Measurements from ENCODE around the gene ALPK3. TPM values are rescaled to one million over a fixed set of nuclear protein-coding genes. Genes with fewer than 3 reads are reported as not detected.

ALPK3 gene
- total RNA-seq, 1 experiment from 2014 or later, result 2.0 TPM

GRCh38 chr15:84911879-84912660 is 94.9 kb downstream of the ALPK3 start:
- TF ChIP-seq REST (IDR thresholded peaks at IDR 0.05; ENCODE audit: low read depth) (no peak), POLR2AphosphoS5 (IDR thresholded peaks at IDR 0.05; ENCODE audit: low read depth, low read length) (peak; percentile 59), TCF7L2 (IDR thresholded peaks at IDR 0.05; ENCODE audit: borderline replicate concordance, extremely low read depth, insufficient read depth, insufficient read length) (no peak), CBX3 (IDR thresholded peaks at IDR 0.05; ENCODE audit: low read depth) (no peak), ATF3 (IDR thresholded peaks at IDR 0.05) (no peak), EZH2phosphoT487 (IDR thresholded peaks at IDR 0.05; ENCODE audit: borderline replicate concordance) (no peak), EZH2 (IDR thresholded peaks at IDR 0.05) (no peak), CEBPB (IDR thresholded peaks at IDR 0.05; ENCODE audit: low read depth) (no peak), JUND (IDR thresholded peaks at IDR 0.05) (no peak)
- intact Hi-C loops (cut with micrococcal nuclease), result no loop called here
- peak; percentile 43 for ATAC-seq
- ChIA-PET POLR2A (interaction anchor here (0.6 to 1.5 kb wide), 4 partner anchors 12 to 179 kb away, joined by 3 to 4 read pairs (median 3); no protein-coding TSS in a partner anchor), CTCF (interaction anchor here (1.2 to 1.4 kb wide), 2 partner anchors 9 to 34 kb away, joined by 3 read pairs; no protein-coding TSS in a partner anchor), RAD21 (ENCODE audit: low non-redundant PET in 1 of 2, low total read pairs in 2 of 2, uncharacterized antibody in 2 of 2, unreplicated experiment in 2 of 2) (interaction anchor here in 1 of 2 experiments (0.8 kb wide), 1 partner anchor 34 kb away, joined by 4 read pairs; no protein-coding TSS in a partner anchor)
- Histone ChIP-seq H3K36me3 (ENCODE audit: control insufficient read depth in 1 of 2, insufficient read depth in 2 of 2, low read length in 2 of 2) (no peaks in the 10 kb centered on the region), H3K4me1 (ENCODE audit: control insufficient read depth in 1 of 2, insufficient read depth in 2 of 2, low read length in 2 of 2) (peaks cover 41 to 44% of the 10 kb centered on the region in 2 experiments), H2AFZ (ENCODE audit: low read depth, low read length, poor library complexity, severe bottlenecking) (peak overlapping the region; percentile 2), H3K27me3 (ENCODE audit: insufficient read depth, low read length) (no peaks in the 10 kb centered on the region), H3K4me2 (ENCODE audit: low read length) (peak overlapping the region; percentile 58), H3K4me3 (replicated peaks in 1 of 2; ENCODE audit: low read depth in 1 of 2, low read length in 2 of 2) (peak overlapping the region in 1 of 2 experiments; percentile 12; a peak in 2 of 4 replicates), H4K20me1 (ENCODE audit: insufficient read depth) (no peaks in the 10 kb centered on the region), H3K9me2 (ENCODE audit: insufficient read depth) (no peaks in the 10 kb centered on the region), H3K79me2 (ENCODE audit: insufficient read depth, low read length) (no peaks in the 10 kb centered on the region), H3K9me3 (ENCODE audit: control insufficient read depth in 1 of 2, insufficient read depth in 1 of 2, low read depth in 1 of 2, low read length in 2 of 2) (no peaks in the 10 kb centered on the region), H3K27ac (ENCODE audit: low read depth, low read length) (peak overlapping the region; percentile 68), H3K9ac (ENCODE audit: low read length) (peak overlapping the region; percentile 41)
- BruUV-seq (replicated peaks), result TSS peak; percentile 90
- DNase-seq (ENCODE audit: low read depth, low spot score), result peak; percentile 71
